Measurements from ENCODE around the gene DUSP12. TPM values are rescaled to one million over a fixed set of nuclear protein-coding genes. Genes with fewer than 3 reads are reported as not detected.
A peak's percentile ranks its signal among the peaks of the same experiment; 100 is the strongest.

The DUSP12 gene
- polyA plus RNA-seq, 1 of the 3 experiments (the other 2 are of a cell fraction), result 41.7 TPM

GRCh38 chr1:161766102-161766981 lies 16.8 kb downstream of the DUSP12 start, which contains the start of gene ATF6 (continued):
- no peak for TF ChIP-seq USF1 (IDR thresholded peaks at IDR 0.05; ENCODE audit: borderline replicate concordance, low read depth)
- TF ChIP-seq YY1 (IDR thresholded peaks at IDR 0.05; ENCODE audit: low read depth), result peak; percentile 72
- peak; percentile 21; the same call in 1 of the 2 replicates for TF ChIP-seq FOSL2 (IDR thresholded peaks at IDR 0.05; ENCODE audit: borderline replicate concordance, low read depth)
- TF ChIP-seq USF2 (IDR thresholded peaks at IDR 0.05; ENCODE audit: borderline replicate concordance, low read depth, low read length), result no peak
- TF ChIP-seq SMC3 (IDR thresholded peaks at IDR 0.05; ENCODE audit: low read depth, low read length), result no peak
- peak; percentile 90 for TF ChIP-seq GATA2 (CRISPR knock-in tag; IDR thresholded peaks at IDR 0.05)
- TF ChIP-seq EZH2phosphoT487 (IDR thresholded peaks at IDR 0.05; ENCODE audit: borderline replicate concordance, low read depth), result no peak
- peak; percentile 42; the same call in 1 of the 2 replicates for TF ChIP-seq TCF12 (IDR thresholded peaks at IDR 0.05)
- TF ChIP-seq FOXJ3 (CRISPR knock-in tag; IDR thresholded peaks at IDR 0.05), result no peak
- peak; percentile 85 for TF ChIP-seq CHD2 (IDR thresholded peaks at IDR 0.05; ENCODE audit: low read length, partially characterized antibody)
- peak; percentile 71 for TF ChIP-seq RCOR1 (IDR thresholded peaks at IDR 0.05; ENCODE audit: low read length)

GRCh38 chr1:161768461-161768860 lies 18.9 kb downstream of the DUSP12 start:
- ChIA-PET CTCF (no interaction called here), POLR2A (no interaction called here)
- no peak overlapping the region for H3K27ac ChIP-seq (ENCODE audit: low read depth in 2 of 2, low read length in 1 of 2)

More at GRCh38 chr1:161768461-161768860, 18.9 kb downstream of the DUSP12 start:
- no peaks in the 10 kb centered on the region for H4K20me1 ChIP-seq (ENCODE audit: insufficient read depth)
- no peak for TF ChIP-seq REST (IDR thresholded peaks at IDR 0.05; ENCODE audit: low read depth, low read length)
- TF ChIP-seq MXI1 (IDR thresholded peaks at IDR 0.05; ENCODE audit: low read depth, low read length), result no peak
- no peak for TF ChIP-seq CHD2 (IDR thresholded peaks at IDR 0.05; ENCODE audit: low read length, partially characterized antibody)
- TF ChIP-seq POLR2AphosphoS5 (IDR thresholded peaks at IDR 0.05; ENCODE audit: low read depth, low read length), result no peak
- TF ChIP-seq RXRA (IDR thresholded peaks at IDR 0.05; ENCODE audit: borderline replicate concordance, low read depth), result no peak
- no peak for TF ChIP-seq NRF1 (IDR thresholded peaks at IDR 0.05; ENCODE audit: low read depth, low read length)
- no peak for TF ChIP-seq MAX (IDR thresholded peaks at IDR 0.05; ENCODE audit: low read depth)
- peaks cover 10% of the 10 kb centered on the region for H3F3A ChIP-seq (replicated peaks; ENCODE audit: insufficient read depth)
- no peak overlapping the region for H3K4me3 ChIP-seq (ENCODE audit: low read depth in 2 of 2, low read length in 1 of 2)
- no peak overlapping the region for H2AFZ ChIP-seq (ENCODE audit: low read depth)
- H3K4me1 ChIP-seq (ENCODE audit: control insufficient read depth in 1 of 2, insufficient read depth in 2 of 2, low read depth in 1 of 2, low read length in 1 of 2), result peaks cover 4 to 5% of the 10 kb centered on the region in 2 experiments; a peak in 3 of 4 replicates
- H3K9me3 ChIP-seq, result no peaks in the 10 kb centered on the region
- no peaks in the 10 kb centered on the region for H3K27me3 ChIP-seq (ENCODE audit: insufficient read depth)
- WGBS (ENCODE audit: low lambda C conversion rate), result 100% methylated on average over 5 of the region's 5 CpGs
- H3K9me2 ChIP-seq, result no peaks in the 10 kb centered on the region
- 0 out of 2 replicates have a peak overlapping the region, but pooled peaks have one; percentile 75 for H3K4me2 ChIP-seq
- no peaks in the 10 kb centered on the region for H3K36me3 ChIP-seq (replicated peaks in 1 of 2; ENCODE audit: control insufficient read depth in 1 of 2, insufficient read depth in 2 of 2, low read length in 1 of 2)
- no peak for DNase-seq
- peaks cover 72% of the 10 kb centered on the region for H3K79me2 ChIP-seq (ENCODE audit: insufficient read depth)
- H3K9ac ChIP-seq, result no peak overlapping the region

Measured in SK-N-SH (cell line).